ENCODE data around the gene PRKACG. TPM values are rescaled to one million over a fixed set of nuclear protein-coding genes. Genes with fewer than 3 reads are reported as not detected.
A peak's percentile ranks its signal among the peaks of the same experiment; 100 is the strongest.

PRKACG gene
- total RNA-seq, 1 experiment from 2014 or later, result not detected

DNA sequence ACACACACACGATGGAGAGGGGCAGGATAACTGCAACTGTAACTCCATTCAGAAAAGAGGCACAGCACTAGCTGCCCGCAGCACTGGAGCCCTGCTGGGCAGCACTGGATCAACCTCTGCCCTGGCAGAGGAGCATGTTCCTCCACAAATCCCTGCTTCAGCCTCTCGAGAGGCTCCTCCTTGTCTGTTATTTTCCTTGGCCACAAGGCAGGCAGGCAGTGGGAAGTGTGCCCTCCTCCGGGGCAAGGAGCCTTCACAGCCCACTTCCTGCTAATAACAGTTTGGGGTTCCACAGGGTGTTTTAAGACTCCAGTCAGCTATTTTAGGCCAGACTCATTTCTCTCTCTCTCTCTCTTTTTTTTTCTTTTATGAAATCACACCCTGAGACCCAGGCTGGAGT lies 33.5 kb upstream of the PRKACG start:
- H3K9me3 ChIP-seq (ENCODE audit: low read length), result no peaks in the 10 kb centered on the region
- no peak overlapping the region for H2AFZ ChIP-seq (ENCODE audit: low read length)
- no peaks in the 10 kb centered on the region for H3K4me1 ChIP-seq (ENCODE audit: low read length)
- H3K9me2 ChIP-seq (replicated peaks; ENCODE audit: insufficient read depth, low read length), result no peaks in the 10 kb centered on the region
- H3K27me3 ChIP-seq (ENCODE audit: low read length), result no peaks in the 10 kb centered on the region
- no peak overlapping the region for H3K9ac ChIP-seq (ENCODE audit: low read length)
- no peak overlapping the region for H3K4me3 ChIP-seq (ENCODE audit: low read length)
- 0 out of 2 replicates have a peak, but pooled peaks cover 5% of the 10 kb centered on the region for H3K36me3 ChIP-seq (ENCODE audit: insufficient read depth, low read length)
- H3K79me2 ChIP-seq (ENCODE audit: low read length), result peaks cover 50% of the 10 kb centered on the region
- H4K20me1 ChIP-seq (ENCODE audit: insufficient read depth, low read depth, low read length), result no peaks in the 10 kb centered on the region
- H3K27ac ChIP-seq (ENCODE audit: low read length), result no peak overlapping the region
- DNase-seq, result no peak
- no peak overlapping the region for H3K4me2 ChIP-seq (ENCODE audit: low read depth, low read length, poor library complexity, severe bottlenecking)

DNA sequence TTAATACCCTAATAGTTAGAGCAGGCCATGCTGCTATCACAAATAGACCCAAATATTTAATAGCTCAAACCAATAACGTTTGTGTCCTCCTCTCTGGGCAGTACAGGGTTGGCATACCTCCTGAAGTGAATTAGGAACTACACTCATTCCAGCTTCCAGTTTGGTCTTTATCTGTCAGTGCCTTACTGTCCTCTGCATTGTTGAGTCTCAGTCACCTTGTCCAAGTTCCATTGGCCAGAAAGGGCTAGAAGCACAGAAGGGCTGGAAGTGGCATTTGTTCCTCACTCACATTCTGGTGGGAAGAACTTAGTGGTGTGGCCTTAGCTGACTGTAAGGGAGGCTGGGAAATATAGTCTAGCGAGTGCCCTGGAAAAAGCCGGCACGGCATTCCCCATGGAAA lies 32.8 kb upstream of the PRKACG start:
- Histone ChIP-seq H3K4me1 (ENCODE audit: low read length) (no peaks in the 10 kb centered on the region), H3K4me3 (ENCODE audit: low read length) (no peak overlapping the region), H3K36me3 (ENCODE audit: insufficient read depth, low read length) (0 out of 2 replicates have a peak, but pooled peaks cover 5% of the 10 kb centered on the region), H3K27me3 (ENCODE audit: low read length) (no peaks in the 10 kb centered on the region), H4K20me1 (ENCODE audit: insufficient read depth, low read depth, low read length) (no peaks in the 10 kb centered on the region), H3K4me2 (ENCODE audit: low read depth, low read length, poor library complexity, severe bottlenecking) (no peak overlapping the region), H3K27ac (ENCODE audit: low read length) (no peak overlapping the region), H3K9me3 (ENCODE audit: low read length) (no peaks in the 10 kb centered on the region), H3K9ac (ENCODE audit: low read length) (no peak overlapping the region), H2AFZ (ENCODE audit: low read length) (no peak overlapping the region), H3K79me2 (ENCODE audit: low read length) (peaks cover 57% of the 10 kb centered on the region), H3K9me2 (replicated peaks; ENCODE audit: insufficient read depth, low read length) (no peaks in the 10 kb centered on the region)
- DNase-seq, result no peak

DNA sequence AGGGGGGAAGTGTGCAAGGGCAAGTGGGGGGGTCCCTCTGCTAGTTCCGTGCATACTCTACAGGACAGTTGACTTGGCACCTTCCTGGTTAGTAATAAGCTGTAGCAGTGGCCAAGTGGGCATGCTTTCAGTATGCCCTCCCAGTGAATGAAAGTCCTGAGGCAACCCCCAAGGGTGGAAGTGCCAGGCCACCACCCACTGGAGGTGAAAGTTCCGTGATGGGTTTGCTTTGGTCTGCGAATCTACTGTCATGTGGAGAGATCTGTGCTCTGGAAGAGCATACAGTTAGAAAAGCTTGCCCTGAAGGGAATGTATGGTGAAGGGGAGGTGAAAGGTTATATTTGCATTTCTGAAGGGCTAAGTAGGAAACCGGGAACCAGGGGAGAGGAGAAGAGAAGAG lies 31.9 kb upstream of the PRKACG start:
- Histone ChIP-seq H3K4me3 (ENCODE audit: low read length) (no peak overlapping the region), H2AFZ (ENCODE audit: low read length) (no peak overlapping the region), H3K9me3 (ENCODE audit: low read length) (no peaks in the 10 kb centered on the region), H3K27me3 (ENCODE audit: low read length) (no peaks in the 10 kb centered on the region), H3K9ac (ENCODE audit: low read length) (no peak overlapping the region), H3K36me3 (ENCODE audit: insufficient read depth, low read length) (0 out of 2 replicates have a peak, but pooled peaks cover 5% of the 10 kb centered on the region), H3K4me2 (ENCODE audit: low read depth, low read length, poor library complexity, severe bottlenecking) (no peak overlapping the region), H3K79me2 (ENCODE audit: low read length) (peaks cover 66% of the 10 kb centered on the region), H3K9me2 (replicated peaks; ENCODE audit: insufficient read depth, low read length) (no peaks in the 10 kb centered on the region), H3K27ac (ENCODE audit: low read length) (no peak overlapping the region), H4K20me1 (ENCODE audit: insufficient read depth, low read depth, low read length) (no peaks in the 10 kb centered on the region), H3K4me1 (ENCODE audit: low read length) (no peaks in the 10 kb centered on the region)
- DNase-seq, result no peak

GRCh38 chr9:69044240-69045219 lies 30.6 kb upstream of the PRKACG start:
- H3K4me1 ChIP-seq (ENCODE audit: low read length), result no peaks in the 10 kb centered on the region
- H3K4me2 ChIP-seq (ENCODE audit: low read depth, low read length, poor library complexity, severe bottlenecking), result no peak overlapping the region
- no peaks in the 10 kb centered on the region for H3K9me3 ChIP-seq (ENCODE audit: low read length)
- H3K9me2 ChIP-seq (replicated peaks; ENCODE audit: insufficient read depth, low read length), result no peaks in the 10 kb centered on the region
- peaks cover 73% of the 10 kb centered on the region for H3K79me2 ChIP-seq (ENCODE audit: low read length)
- no peaks in the 10 kb centered on the region for H4K20me1 ChIP-seq (ENCODE audit: insufficient read depth, low read depth, low read length)
- H3K4me3 ChIP-seq (ENCODE audit: low read length), result no peak overlapping the region
- no peak overlapping the region for H3K9ac ChIP-seq (ENCODE audit: low read length)
- H3K36me3 ChIP-seq (ENCODE audit: insufficient read depth, low read length), result 0 out of 2 replicates have a peak, but pooled peaks cover 5% of the 10 kb centered on the region
- no peak overlapping the region for H2AFZ ChIP-seq (ENCODE audit: low read length)
- H3K27me3 ChIP-seq (ENCODE audit: low read length), result no peaks in the 10 kb centered on the region
- no peak overlapping the region for H3K27ac ChIP-seq (ENCODE audit: low read length)
- DNase-seq, result no peak

- Histone ChIP-seq H3K9ac (ENCODE audit: low read length) (no peak overlapping the region), H3K36me3 (ENCODE audit: insufficient read depth, low read length) (no peaks in the 10 kb centered on the region), H3K9me3 (ENCODE audit: low read length) (no peaks in the 10 kb centered on the region), H3K4me2 (ENCODE audit: low read depth, low read length, poor library complexity, severe bottlenecking) (no peak overlapping the region), H3K27ac (ENCODE audit: low read length) (no peak overlapping the region), H3K4me1 (ENCODE audit: low read length) (peaks cover 6% of the 10 kb centered on the region), H3K79me2 (ENCODE audit: low read length) (peaks cover 95% of the 10 kb centered on the region), H2AFZ (ENCODE audit: low read length) (no peak overlapping the region), H3K4me3 (ENCODE audit: low read length) (no peak overlapping the region), H4K20me1 (ENCODE audit: insufficient read depth, low read depth, low read length) (no peaks in the 10 kb centered on the region), H3K9me2 (replicated peaks; ENCODE audit: insufficient read depth, low read length) (no peaks in the 10 kb centered on the region), H3K27me3 (ENCODE audit: low read length) (no peaks in the 10 kb centered on the region)
- no peak for DNase-seq
Measured at GRCh38 chr9:69040646-69041045, 26.7 kb upstream of the PRKACG start.

- Histone ChIP-seq H3K4me3 (ENCODE audit: low read length) (peak overlapping the region; percentile 72), H3K4me1 (ENCODE audit: low read length) (peaks cover 6% of the 10 kb centered on the region), H3K9me2 (replicated peaks; ENCODE audit: insufficient read depth, low read length) (no peaks in the 10 kb centered on the region), H3K36me3 (ENCODE audit: insufficient read depth, low read length) (no peaks in the 10 kb centered on the region), H4K20me1 (ENCODE audit: insufficient read depth, low read depth, low read length) (no peaks in the 10 kb centered on the region), H3K4me2 (ENCODE audit: low read depth, low read length, poor library complexity, severe bottlenecking) (peak overlapping the region; percentile 86), H3K27ac (ENCODE audit: low read length) (no peak overlapping the region), H2AFZ (ENCODE audit: low read length) (peak overlapping the region; percentile 39; the same call in 1 of the 2 replicates), H3K79me2 (ENCODE audit: low read length) (peaks cover 57% of the 10 kb centered on the region), H3K9ac (ENCODE audit: low read length) (peak overlapping the region; percentile 74), H3K27me3 (ENCODE audit: low read length) (no peaks in the 10 kb centered on the region), H3K9me3 (ENCODE audit: low read length) (no peaks in the 10 kb centered on the region)
- no peak for DNase-seq
Measured at GRCh38 chr9:69036799-69037198, 22.9 kb upstream of the PRKACG start.

DNA sequence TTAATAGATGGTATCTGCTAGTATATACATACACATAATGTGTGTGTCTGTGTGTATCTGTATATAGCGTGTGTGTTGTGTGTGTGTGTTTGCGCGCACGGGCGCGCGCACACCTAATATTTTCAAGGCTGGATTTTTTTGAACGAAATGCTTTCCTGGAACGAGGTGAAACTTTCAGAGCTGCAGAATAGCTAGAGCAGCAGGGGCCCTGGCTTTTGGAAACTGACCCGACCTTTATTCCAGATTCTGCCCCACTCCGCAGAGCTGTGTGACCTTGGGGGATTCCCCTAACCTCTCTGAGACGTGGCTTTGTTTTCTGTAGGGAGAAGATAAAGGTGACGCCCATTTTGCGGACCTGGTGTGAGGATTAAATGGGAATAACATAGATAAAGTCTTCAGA lies 22.4 kb upstream of the PRKACG start:
- H3K79me2 ChIP-seq (ENCODE audit: low read length), result peaks cover 52% of the 10 kb centered on the region

GRCh38 chr9:69035438-69036308 lies 21.8 kb upstream of the PRKACG start, which contains the start of gene FXN:
Gene FXN, plus strand, starts transcription at chr9:69035752. Its CDS starts 31 bp downstream, at chr9:69035783.
- Histone ChIP-seq H4K20me1 (ENCODE audit: insufficient read depth, low read depth, low read length) (no peaks in the 10 kb centered on the region), H3K9ac (ENCODE audit: low read length) (peak within 1 kb of the TSS; percentile 74), H3K4me2 (ENCODE audit: low read depth, low read length, poor library complexity, severe bottlenecking) (peak within 1 kb of the TSS; percentile 86), H3K4me3 (ENCODE audit: low read length) (peak within 1 kb of the TSS; percentile 72), H2AFZ (ENCODE audit: low read length) (peak within 1 kb of the TSS; percentile 39; the same call in 1 of the 2 replicates), H3K9me2 (replicated peaks; ENCODE audit: insufficient read depth, low read length) (no peaks in the 10 kb centered on the region), H3K27me3 (ENCODE audit: low read length) (no peaks in the 10 kb centered on the region), H3K4me1 (ENCODE audit: low read length) (peaks cover 6% of the 10 kb centered on the region), H3K9me3 (ENCODE audit: low read length) (no peaks in the 10 kb centered on the region), H3K27ac (ENCODE audit: low read length) (no peak within 1 kb of the TSS), H3K79me2 (ENCODE audit: low read length) (peaks cover 45% of the 10 kb centered on the region), H3K36me3 (ENCODE audit: insufficient read depth, low read length) (no peaks in the 10 kb centered on the region)
- peak; percentile 91 for DNase-seq

More for the DNA sequence above, 22.4 kb upstream of the PRKACG start:
- Histone ChIP-seq H3K9ac (ENCODE audit: low read length) (peak overlapping the region; percentile 74), H4K20me1 (ENCODE audit: insufficient read depth, low read depth, low read length) (no peaks in the 10 kb centered on the region), H2AFZ (ENCODE audit: low read length) (peak overlapping the region; percentile 39; the same call in 1 of the 2 replicates), H3K9me3 (ENCODE audit: low read length) (no peaks in the 10 kb centered on the region), H3K9me2 (replicated peaks; ENCODE audit: insufficient read depth, low read length) (no peaks in the 10 kb centered on the region), H3K4me1 (ENCODE audit: low read length) (peaks cover 6% of the 10 kb centered on the region), H3K27me3 (ENCODE audit: low read length) (no peaks in the 10 kb centered on the region), H3K36me3 (ENCODE audit: insufficient read depth, low read length) (no peaks in the 10 kb centered on the region), H3K27ac (ENCODE audit: low read length) (no peak overlapping the region), H3K4me3 (ENCODE audit: low read length) (peak overlapping the region; percentile 72), H3K4me2 (ENCODE audit: low read depth, low read length, poor library complexity, severe bottlenecking) (peak overlapping the region; percentile 86)
- DNase-seq, result no peak
